ENCODE measurements around the gene GLT6D1. TPM values are rescaled to one million over a fixed set of nuclear protein-coding genes. Genes with fewer than 3 reads are reported as not detected.
"Not testable (repeated sequence)": the region's sequence is repeated elsewhere in the genome, so short reads cannot be mapped to it uniquely, and the experiment has no call there.

Gene GLT6D1
- polyA plus RNA-seq, 4 donors: not detected

DNA sequence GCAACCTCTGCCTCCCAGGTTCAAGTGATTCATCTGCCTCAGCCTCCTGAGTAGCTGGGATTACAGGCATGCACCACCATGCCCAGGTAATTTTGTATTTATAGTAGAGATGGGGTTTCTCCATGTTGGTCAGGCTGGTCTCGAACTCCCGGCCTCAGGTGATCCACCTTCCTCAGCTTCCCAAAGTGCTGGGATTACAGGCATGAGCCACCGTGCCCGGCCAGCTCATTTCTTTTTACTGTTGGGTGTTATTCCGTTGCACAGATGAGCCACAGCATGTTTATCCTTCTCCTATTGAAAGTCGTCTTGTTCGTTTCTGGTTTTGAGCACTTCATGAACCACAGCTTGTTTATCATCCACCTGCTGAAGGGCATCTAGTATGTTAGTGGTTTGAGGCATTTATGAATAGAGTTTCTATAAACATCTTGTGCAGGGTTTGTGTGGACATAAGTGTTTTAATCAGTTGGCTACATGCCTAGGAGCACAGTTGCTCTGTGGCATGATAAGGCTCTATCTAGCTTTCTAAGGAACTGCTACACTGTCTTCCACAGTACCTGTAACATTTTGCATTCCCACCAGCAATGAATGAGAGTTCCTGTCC is 2.3 kb downstream of the GLT6D1 start:
- not testable (repeated sequence) for DNase-seq (ENCODE audit: low read depth in 4 of 4, low spot score in 3 of 4)

GRCh38 chr9:135632841-135633240 is 6.5 kb downstream of the GLT6D1 start:
- DNase-seq (ENCODE audit: low read depth in 4 of 4, low spot score in 3 of 4): no peak

DNA sequence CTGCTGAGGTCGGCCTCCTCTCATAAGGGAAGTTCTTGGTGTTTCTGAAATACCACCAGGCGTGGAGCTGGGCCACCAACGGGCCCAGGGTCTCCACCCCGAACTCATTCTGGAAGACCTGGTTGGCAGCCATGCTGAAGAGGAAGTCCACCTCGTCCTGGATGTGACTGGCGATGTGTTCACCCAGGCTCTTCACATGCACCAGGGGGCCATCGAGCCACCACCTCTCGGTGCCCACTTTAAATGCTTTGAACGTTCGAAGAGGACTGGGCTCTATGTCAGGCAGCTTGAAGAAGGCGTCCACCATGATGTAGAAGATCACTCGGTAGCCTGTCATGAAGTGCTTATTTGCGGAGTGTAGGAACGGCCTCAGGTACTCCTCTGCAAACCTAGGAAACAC is 15.1 kb downstream of the GLT6D1 start:
- no peak for DNase-seq (ENCODE audit: low read depth in 4 of 4, low spot score in 3 of 4)

GRCh38 chr9:135622415-135623020 is 16.8 kb downstream of the GLT6D1 start:
- no peak for DNase-seq (ENCODE audit: low read depth in 4 of 4, low spot score in 3 of 4)

DNA sequence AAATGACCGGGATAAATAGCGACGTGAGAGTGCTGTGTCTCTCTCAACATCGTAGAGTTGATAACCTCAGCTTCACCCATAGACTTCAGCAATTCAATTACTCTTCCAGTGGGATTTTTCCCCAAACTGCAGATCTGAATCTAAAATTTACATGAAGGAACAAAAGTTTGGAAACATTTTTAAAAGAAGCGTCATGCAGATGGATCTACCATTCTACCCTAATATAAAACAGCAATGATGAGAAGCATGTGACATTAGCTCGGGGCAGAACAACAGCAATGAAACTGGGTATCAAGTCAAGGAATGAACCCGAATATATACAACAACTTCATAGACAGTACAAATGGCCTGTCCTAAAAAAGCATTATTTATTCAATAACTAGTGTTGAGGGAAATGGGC is 18.8 kb downstream of the GLT6D1 start:
- DNase-seq (ENCODE audit: low read depth in 4 of 4, low spot score in 3 of 4): no peak

- DNase-seq (ENCODE audit: low read depth in 4 of 4, low spot score in 3 of 4): no peak
Observed at GRCh38 chr9:135619599-135619886, 19.8 kb downstream of the GLT6D1 start.

DNA sequence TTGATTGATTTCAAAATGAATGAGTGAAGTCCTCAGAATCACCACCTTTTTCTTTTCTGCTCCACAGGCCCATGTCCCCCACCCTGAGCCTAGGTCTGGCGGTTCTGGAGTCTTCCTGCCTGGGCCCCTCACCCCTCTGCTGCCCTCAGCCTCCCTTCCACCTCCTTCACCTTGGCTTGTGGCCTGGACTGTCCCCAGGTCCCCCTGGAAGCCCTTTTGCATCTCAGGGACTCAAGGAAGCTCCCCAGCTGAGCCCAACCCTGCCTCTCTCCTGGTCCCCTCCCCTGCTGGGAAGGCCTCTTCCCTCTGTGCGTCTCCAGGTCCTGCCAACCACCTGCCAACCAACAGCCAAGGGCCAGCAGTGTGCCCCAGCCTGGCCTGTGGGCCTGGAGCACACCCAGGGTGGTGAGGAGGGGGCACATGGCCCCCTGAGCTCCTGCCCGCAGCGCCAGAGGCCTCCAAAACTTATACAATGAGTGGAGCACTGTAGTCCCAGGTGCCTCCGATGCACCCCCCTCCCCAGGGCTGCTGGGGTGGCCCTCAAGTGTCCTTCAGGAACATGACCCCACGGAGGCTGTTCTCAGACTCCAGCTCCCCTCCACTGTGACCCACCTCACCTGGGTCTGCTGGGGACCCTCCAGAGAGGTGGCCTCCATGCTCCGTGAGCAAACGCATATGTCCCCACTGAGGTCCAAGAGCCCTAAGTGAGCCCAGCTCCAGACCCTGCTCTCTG is 20.3 kb downstream of the GLT6D1 start:
- DNase-seq (ENCODE audit: low read depth in 4 of 4, low spot score in 3 of 4): no peak

DNA sequence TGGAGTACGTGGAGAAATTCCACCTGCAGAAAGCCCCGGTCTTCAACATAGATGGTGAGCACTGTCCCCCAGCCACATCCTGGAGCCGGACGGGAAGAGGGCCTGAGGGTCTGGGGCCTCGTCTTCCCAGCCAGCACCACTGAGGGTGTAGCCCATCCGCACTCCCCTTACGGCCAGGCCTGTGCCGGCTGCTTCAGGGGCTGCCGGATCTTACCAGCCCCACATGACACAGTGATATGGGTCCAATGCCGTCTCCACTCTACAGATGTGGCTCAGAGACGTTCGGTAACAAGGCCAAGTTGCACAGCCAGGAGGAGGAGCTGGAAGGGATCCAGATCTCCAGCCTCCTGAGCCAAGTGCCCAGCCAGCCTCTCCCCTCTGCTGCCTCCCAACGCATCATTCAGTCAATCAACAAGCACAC is 21.3 kb downstream of the GLT6D1 start:
- no peak for DNase-seq (ENCODE audit: low read depth in 4 of 4, low spot score in 3 of 4)

DNA sequence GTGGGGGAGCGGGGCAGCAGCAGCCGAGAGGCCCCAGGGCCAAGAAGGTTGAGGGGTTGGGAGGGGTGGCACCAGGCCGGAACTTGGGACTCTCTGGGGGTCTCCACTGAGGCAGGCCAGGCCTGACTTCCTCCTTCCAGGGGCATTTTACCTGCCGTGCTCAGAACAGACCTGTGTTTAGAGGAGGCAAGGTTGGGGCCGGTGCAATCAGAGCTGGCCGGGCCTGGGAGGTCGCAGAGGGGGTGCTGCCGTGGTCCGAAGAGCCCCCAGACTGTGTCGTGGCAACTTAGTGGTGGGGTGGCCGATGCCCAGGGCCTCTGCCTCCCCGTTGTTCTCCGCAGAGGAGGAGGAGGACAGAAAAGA is 21.8 kb downstream of the GLT6D1 start:
- DNase-seq (ENCODE audit: low read depth in 4 of 4, low spot score in 3 of 4): no peak

DNA sequence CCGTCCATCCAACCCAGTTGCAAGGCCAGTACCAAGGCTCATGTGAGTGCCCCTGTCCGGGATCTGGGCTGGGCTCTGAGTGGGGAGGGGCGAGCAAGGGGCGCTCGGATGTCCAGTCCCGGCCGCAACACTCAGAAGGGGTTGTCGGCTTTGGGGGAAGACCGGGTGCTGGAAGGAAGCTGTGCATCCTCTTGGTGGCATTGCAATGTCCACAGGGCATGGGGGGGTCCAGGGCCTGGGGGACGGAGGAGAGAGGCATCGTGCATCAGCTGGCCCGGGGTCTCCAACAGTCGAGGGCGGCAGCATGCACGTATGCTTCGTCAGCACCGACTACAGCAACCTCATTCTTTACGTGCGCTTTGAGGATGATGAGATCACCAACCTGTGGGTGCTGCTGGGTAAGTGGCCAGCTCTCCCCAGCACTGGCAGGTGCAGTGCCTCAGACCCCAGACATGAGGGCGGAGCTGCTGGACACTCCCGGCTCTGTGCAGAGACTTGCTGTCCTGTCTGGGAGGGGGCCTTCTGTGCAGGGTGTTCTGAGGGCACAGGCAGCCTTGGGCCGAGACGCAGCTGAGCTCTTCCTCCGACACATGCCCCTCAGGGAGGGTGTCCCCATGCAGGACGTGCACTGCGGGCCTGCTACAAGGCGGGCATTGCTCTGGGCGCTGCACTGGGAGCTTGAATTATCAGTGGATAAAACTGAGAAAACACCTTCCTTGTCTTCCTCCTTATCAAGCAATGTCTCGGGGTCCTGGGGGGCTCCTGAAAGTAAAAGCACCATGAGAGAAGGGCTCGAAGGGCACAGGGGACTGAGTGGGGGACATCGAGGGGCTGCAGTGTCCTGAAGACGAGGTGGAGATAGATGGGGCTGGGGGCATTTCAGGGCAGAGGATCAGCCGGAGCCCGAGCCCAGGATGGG is 22.5 kb downstream of the GLT6D1 start:
- no peak for DNase-seq (ENCODE audit: low read depth in 4 of 4, low spot score in 3 of 4)

- DNase-seq (ENCODE audit: low read depth in 4 of 4, low spot score in 3 of 4): no peak
Observed at GRCh38 chr9:135615666-135616618, 23.4 kb downstream of the GLT6D1 start.

- no peak for DNase-seq (ENCODE audit: low read depth in 4 of 4, low spot score in 3 of 4)
Observed at GRCh38 chr9:135614821-135615665, 24.3 kb downstream of the GLT6D1 start.

DNA sequence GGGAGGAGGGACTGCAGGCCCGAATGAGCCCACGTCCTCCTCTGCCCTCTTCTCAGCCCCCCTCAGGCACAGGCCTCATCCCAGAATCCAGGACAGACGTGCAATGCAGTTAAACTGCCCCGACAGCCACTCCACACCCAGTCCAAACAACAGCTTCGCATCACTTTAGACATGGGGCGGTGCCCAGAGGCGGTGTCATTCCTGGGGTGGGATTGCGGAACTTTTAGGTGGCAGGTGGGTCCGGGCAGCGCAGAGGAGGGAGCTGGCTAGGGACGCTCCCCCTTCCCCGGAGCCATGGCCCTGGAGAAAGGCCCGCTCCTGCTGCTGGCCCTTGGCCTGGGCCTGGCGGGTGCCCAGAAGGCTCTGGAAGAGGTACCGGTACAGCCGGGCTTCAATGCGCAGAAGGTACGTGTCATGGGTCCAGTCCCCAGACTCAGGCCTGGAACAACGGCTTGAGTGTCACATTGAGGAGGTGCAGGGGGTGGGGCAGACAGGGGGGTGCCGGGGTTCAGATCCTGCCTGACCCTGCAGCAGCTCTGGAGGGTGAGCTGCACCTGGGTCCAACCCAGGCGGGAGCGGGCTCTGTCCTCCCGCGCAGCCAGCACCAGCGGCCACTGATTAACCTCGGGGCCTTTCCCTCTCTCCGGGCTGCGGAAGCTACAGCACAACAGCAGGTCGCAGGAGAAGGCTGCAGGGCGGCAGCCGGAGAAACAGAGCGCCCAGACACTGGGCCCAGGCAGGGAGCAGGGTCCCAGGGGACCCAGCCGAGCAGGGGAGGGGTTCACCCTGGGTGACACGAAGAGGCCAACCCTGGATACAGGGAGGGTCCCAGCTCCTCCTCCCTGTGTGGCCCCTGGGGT is 25.2 kb downstream of the GLT6D1 start:
- no peak for DNase-seq (ENCODE audit: low read depth in 4 of 4, low spot score in 3 of 4)

DNA sequence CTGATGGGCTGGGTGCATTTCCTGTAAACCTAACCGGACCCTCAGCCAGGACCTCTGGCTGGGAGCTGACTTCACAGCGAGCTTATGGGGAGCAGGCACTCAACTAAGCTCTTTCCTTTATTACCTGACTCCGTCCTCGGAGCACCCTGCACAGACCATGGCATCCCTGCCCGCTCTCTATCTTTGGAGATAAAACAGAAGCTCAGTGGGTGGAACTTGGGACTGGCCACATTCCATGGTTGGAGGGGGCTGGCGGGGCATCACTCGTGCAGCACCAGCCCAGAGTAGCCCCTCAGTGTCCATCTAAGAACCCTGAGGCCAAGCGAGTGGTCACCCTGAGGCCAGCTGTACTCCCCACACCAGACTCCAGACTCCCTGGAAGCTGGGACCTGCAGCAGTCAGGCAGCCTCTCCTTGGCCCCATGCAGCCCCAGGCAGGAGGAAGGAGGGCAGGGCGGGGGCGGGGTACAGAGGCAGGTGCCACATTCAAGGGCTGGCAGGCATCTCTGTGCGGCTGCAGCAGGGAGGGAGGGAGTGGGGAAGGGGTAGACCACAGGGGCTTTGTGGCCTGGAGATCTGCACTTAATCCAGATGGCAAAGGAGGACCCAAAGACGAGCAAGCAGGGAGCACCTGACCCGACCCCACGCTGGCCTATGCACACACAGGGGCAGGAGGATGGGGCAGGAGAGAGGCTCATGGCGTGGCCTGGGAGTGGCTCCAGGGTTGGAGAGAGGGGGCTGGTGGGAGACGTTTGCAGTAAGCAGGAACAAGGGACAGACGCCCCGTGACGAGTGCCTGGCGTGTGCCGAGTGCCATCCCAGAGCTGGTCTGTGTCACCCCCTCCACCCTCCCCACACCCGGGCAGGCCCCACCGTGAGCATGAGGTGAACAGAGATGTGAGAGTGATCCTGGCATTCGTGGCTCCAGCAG is 26.1 kb downstream of the GLT6D1 start:
- DNase-seq (ENCODE audit: low read depth in 4 of 4, low spot score in 3 of 4): no peak

- no peak for DNase-seq (ENCODE audit: low read depth in 4 of 4, low spot score in 3 of 4)
Observed at GRCh38 chr9:135612437-135612836, 26.9 kb downstream of the GLT6D1 start.

DNA sequence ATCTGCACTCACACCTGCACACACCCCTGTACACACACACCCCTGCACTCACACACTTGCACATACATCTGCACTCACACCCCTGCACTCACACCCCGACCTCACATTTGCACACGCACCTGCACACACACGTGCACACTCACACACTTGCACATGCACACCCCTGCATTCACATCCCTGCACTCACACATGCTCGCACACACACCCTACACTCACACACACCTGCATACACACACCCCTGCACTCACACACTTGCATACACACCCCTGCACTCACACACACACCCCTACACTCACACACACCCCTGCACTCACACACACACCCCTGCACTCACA is 27.5 kb downstream of the GLT6D1 start:
- DNase-seq (ENCODE audit: low read depth in 4 of 4, low spot score in 3 of 4): no peak

GRCh38 chr9:135611142-135611874 is 28.0 kb downstream of the GLT6D1 start:
- DNase-seq (ENCODE audit: low read depth in 4 of 4, low spot score in 3 of 4): no peak
